GM20000 (cell line): ENCODE results near the gene FOXA1.

ENCODE experiments used
- DNase-seq: peaks from one replicate; pipeline ENCODE4 v3.0.0; 2012; ENCODE audit warnings: low spot score
- TF ChIP-seq, protein P1 (sequence below): IDR thresholded peaks from 2 replicates; pipeline ENCODE4 v1.5.1; 2012; ENCODE audit warnings: mild to moderate bottlenecking, control low read depth; ENCODE audit errors: extremely low read depth, missing control alignments

Gene FOXA1

GRCh38 chr14:37587881-37588666 is 7.0 kb downstream of the FOXA1 start:
- TF ChIP-seq, protein P1, sequence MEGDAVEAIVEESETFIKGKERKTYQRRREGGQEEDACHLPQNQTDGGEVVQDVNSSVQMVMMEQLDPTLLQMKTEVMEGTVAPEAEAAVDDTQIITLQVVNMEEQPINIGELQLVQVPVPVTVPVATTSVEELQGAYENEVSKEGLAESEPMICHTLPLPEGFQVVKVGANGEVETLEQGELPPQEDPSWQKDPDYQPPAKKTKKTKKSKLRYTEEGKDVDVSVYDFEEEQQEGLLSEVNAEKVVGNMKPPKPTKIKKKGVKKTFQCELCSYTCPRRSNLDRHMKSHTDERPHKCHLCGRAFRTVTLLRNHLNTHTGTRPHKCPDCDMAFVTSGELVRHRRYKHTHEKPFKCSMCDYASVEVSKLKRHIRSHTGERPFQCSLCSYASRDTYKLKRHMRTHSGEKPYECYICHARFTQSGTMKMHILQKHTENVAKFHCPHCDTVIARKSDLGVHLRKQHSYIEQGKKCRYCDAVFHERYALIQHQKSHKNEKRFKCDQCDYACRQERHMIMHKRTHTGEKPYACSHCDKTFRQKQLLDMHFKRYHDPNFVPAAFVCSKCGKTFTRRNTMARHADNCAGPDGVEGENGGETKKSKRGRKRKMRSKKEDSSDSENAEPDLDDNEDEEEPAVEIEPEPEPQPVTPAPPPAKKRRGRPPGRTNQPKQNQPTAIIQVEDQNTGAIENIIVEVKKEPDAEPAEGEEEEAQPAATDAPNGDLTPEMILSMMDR, result no peak
- no peak for DNase-seq

DNA sequence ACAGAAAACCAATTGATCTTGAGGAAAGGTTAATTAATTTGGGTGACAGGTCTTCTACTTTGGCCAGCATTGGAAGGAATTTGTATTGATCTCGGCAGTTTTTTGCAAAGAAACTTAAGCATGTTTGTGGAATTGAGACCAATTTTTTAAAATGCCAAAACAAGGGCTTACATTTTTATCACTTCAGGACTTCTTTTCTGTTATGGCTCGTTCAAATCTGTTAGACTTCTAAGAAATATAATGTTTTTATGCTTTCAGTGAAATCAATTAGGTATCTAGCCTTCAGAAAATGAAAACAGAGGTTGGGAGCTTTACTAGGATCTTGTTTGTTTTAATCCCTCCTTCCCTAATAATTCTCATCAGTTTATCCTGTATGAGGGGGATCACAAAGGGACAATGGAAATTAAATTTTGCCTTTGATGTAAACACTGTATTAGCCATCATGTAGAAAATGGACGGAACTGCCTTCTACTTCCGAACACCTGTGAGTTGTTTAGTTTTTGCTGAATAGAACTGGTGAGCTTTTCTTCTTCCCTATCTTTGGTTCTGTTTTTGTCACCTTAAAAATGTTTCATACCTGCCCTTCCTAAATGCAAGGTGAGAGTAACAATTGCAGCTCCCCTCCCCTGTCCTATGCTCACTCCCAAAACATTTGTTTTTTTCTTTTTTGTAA is 7.8 kb downstream of the FOXA1 start:
- TF ChIP-seq, protein P1, result no peak
- no peak for DNase-seq

GRCh38 chr14:37586797-37587130 is 8.3 kb downstream of the FOXA1 start:
- TF ChIP-seq, protein P1, result no peak
- DNase-seq, result no peak

GRCh38 chr14:37585971-37586796 is 8.9 kb downstream of the FOXA1 start:
- no peak for DNase-seq
- TF ChIP-seq, protein P1, result no peak

GRCh38 chr14:37585101-37585511 is 9.9 kb downstream of the FOXA1 start:
- no peak for DNase-seq
- TF ChIP-seq, protein P1, result no peak

DNA sequence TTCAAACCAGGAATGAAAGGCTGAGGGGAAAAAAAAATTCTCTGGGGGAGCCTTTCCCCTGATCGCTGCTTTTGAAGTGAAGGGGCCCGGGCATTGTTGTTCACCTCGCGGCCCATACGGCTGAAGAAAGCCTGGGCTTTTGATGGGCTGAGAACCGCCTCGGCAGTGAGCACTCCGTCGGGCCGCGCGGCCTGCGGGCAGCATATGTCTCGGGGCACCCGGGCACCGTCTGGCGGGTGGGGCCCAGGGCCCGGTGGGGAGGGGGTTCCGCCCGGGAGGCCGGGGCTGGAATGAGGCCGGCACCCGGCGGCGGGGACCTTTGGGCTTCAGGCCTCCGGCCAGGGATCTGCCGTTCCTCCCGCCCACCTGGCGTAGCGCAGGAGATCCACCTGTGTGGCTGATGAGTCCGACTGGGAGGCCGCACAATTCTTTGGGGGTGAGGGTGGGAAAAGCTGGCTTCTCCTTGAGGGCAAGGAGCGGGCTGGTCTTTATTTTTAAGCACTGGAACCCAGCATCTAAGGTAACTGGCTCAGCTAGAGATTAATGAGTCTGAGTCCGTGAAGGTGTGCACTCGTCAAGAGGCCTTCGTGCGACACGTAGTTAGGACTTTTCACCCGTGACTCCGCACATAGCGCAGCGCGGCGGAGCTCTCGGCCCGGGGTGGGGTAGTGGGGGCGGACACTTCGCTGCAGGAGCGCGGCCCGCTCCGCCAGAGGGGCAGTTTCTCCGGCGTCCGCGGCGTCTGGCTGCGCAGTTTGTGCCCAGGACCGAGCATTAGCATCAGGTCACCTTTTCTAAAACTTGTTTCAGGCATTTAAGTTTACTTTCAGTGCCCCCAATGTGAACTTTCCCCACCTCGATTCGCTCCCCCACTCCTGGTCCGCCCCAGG is 10.6 kb downstream of the FOXA1 start:
- DNase-seq, result peak; percentile 29

More for the DNA sequence above, 10.6 kb downstream of the FOXA1 start:
- TF ChIP-seq, protein P1, result no peak
